Left ventricle myocardium inferior (tissue), 1 donor: Measurements from ENCODE around the gene TXNDC11. TPM values are rescaled to one million over a fixed set of nuclear protein-coding genes. Genes with fewer than 3 reads are reported as not detected.

ENCODE experiments used
- DNase-seq: peaks from one replicate; pipeline ENCODE4 v3.0.0-alpha.2; 2020
- H3K27ac ChIP-seq: fragments of 200-600 bp; replicated peaks from 2 replicates; pipeline ENCODE4 v1.8.0; 2021
- H3K27me3 ChIP-seq: fragments of 200-600 bp; 2 replicates; pipeline ENCODE4 v1.8.0; 2021; ENCODE audit warnings: low read depth
- H3K36me3 ChIP-seq: fragments of 200-600 bp; 2 replicates; pipeline ENCODE4 v1.8.0; 2021
- H3K4me1 ChIP-seq: fragments of 200-600 bp; 2 replicates; pipeline ENCODE4 v1.8.0; 2021
- H3K4me3 ChIP-seq: fragments of 200-600 bp; 2 replicates; pipeline ENCODE4 v1.8.0; 2021; ENCODE audit warnings: mild to moderate bottlenecking, moderate library complexity
- H3K9me3 ChIP-seq: fragments of 200-600 bp; replicated peaks from 2 replicates; pipeline ENCODE4 v1.8.0; 2021
- CTCF ChIP-seq: fragments of 200-600 bp; IDR thresholded peaks from 2 replicates; pipeline ENCODE4 v1.8.0; 2021; ENCODE audit warnings: antibody characterized with exemption, mild to moderate bottlenecking, borderline replicate concordance
- intact Hi-C: fragments of 100-400 bp; cut with micrococcal nuclease; formaldehyde crosslinking; loops from one replicate; pipeline ENCODE4 v1.11.0; 2022
- total RNA-seq: library from RNA; stranded (reverse); fragmentation: NEBNext Ultra II Directional; extraction: Animal tissue kit (Norgen Biotek cat#: 25700); gene quantifications from one replicate; pipeline ENCODE4 v1.2.1, GENCODE V29; 2021
- donor health status: DM: no; HTN: yes; CAD: no; lungs with severe emphysema.

The TXNDC11 gene
- total RNA-seq, 1 donor from 2014 or later = 23.9 TPM

GRCh38 chr16:11774065-11774626 lies 31.5 kb upstream of the TXNDC11 start:
- no peak for TF ChIP-seq CTCF
- Histone ChIP-seq H3K27me3 (no peaks in the 10 kb centered on the region), H3K36me3 (peaks cover 97% of the 10 kb centered on the region), H3K9me3 (no peaks in the 10 kb centered on the region), H3K4me3 (no peak overlapping the region), H3K4me1 (no peaks in the 10 kb centered on the region), H3K27ac (no peak overlapping the region)
- intact Hi-C loops = no loop called here
- no peak for DNase-seq

GRCh38 chr16:11768849-11769248 lies 26.2 kb upstream of the TXNDC11 start:
- no peaks in the 10 kb centered on the region for H3K9me3 ChIP-seq
- intact Hi-C loops = no loop called here
- no peak for DNase-seq
- no peaks in the 10 kb centered on the region for H3K4me1 ChIP-seq
- TF ChIP-seq CTCF = no peak
- no peaks in the 10 kb centered on the region for H3K27me3 ChIP-seq
- no peak overlapping the region for H3K4me3 ChIP-seq
- no peak overlapping the region for H3K27ac ChIP-seq
- peaks cover 97% of the 10 kb centered on the region for H3K36me3 ChIP-seq

GRCh38 chr16:11762431-11762830 lies 19.8 kb upstream of the TXNDC11 start:
- Histone ChIP-seq H3K4me3 (no peak overlapping the region), H3K4me1 (peaks cover 8% of the 10 kb centered on the region), H3K9me3 (no peaks in the 10 kb centered on the region), H3K27ac (no peak overlapping the region), H3K36me3 (peaks cover 94% of the 10 kb centered on the region), H3K27me3 (no peaks in the 10 kb centered on the region)
- intact Hi-C loops = no loop called here
- DNase-seq = no peak
- TF ChIP-seq CTCF = no peak

GRCh38 chr16:11759997-11760396 lies 17.3 kb upstream of the TXNDC11 start:
- no peak overlapping the region for H3K4me3 ChIP-seq
- no peak for DNase-seq
- TF ChIP-seq CTCF = no peak
- H3K27me3 ChIP-seq = no peaks in the 10 kb centered on the region
- peaks cover 93% of the 10 kb centered on the region for H3K36me3 ChIP-seq
- no peaks in the 10 kb centered on the region for H3K9me3 ChIP-seq
- no peak overlapping the region for H3K27ac ChIP-seq
- intact Hi-C loops = no loop called here
- H3K4me1 ChIP-seq = peaks cover 8% of the 10 kb centered on the region

GRCh38 chr16:11759163-11759834 lies 16.6 kb upstream of the TXNDC11 start:
- TF ChIP-seq CTCF = no peak
- intact Hi-C loops = no loop called here
- Histone ChIP-seq H3K36me3 (peaks cover 91% of the 10 kb centered on the region), H3K27me3 (no peaks in the 10 kb centered on the region), H3K4me1 (peaks cover 8% of the 10 kb centered on the region), H3K27ac (no peak overlapping the region), H3K4me3 (no peak overlapping the region), H3K9me3 (no peaks in the 10 kb centered on the region)
- DNase-seq = no peak
